NT2/D1 (cell line): ENCODE measurements around the gene KLHL29.
A peak's percentile ranks its signal among the peaks of the same experiment; 100 is the strongest.

ENCODE experiments used
- DNase-seq: peaks from one replicate; pipeline ENCODE4 v3.0.0-alpha.2; 2011; ENCODE audit warnings: low read depth, low spot score
- H3K27me3 ChIP-seq: 2 replicates; pipeline ENCODE4 v1.6.0; 2011; ENCODE audit warnings: mild to moderate bottlenecking; ENCODE audit not compliant: insufficient read length, insufficient read depth
- H3K36me3 ChIP-seq: 2 replicates; pipeline ENCODE4 v1.6.1; 2011; ENCODE audit warnings: mild to moderate bottlenecking, low read length, mixed read lengths; ENCODE audit not compliant: insufficient read depth, insufficient read length
- H3K4me1 ChIP-seq: 2 replicates; pipeline ENCODE4 v1.5.1; 2011; ENCODE audit not compliant: insufficient read depth, insufficient read length
- H3K4me3 ChIP-seq: 2 replicates; pipeline ENCODE4 v1.5.1; 2011; ENCODE audit warnings: low read depth; ENCODE audit not compliant: insufficient read length
- H3K9ac ChIP-seq: 2 replicates; pipeline ENCODE4 v1.6.0; 2011; ENCODE audit warnings: low read depth; ENCODE audit not compliant: insufficient read length
- H3K9me3 ChIP-seq: 2 replicates; pipeline ENCODE4 v1.5.1; 2011; ENCODE audit warnings: mild to moderate bottlenecking, low read length; ENCODE audit not compliant: insufficient read depth
- SUZ12 ChIP-seq: IDR thresholded peaks from 2 replicates; pipeline ENCODE4 v1.6.1; 2011; ENCODE audit not compliant: insufficient read length, insufficient read depth; ENCODE audit errors: extremely low read depth
- YY1 ChIP-seq: IDR thresholded peaks from 2 replicates; pipeline ENCODE4 v1.6.1; 2011; ENCODE audit not compliant: insufficient read length, insufficient read depth
- ZNF274 ChIP-seq: IDR thresholded peaks from 2 replicates; pipeline ENCODE4 v1.6.1; 2011; ENCODE audit warnings: mild to moderate bottlenecking, low read depth, low read length

Gene KLHL29

GRCh38 chr2:23635442-23636340 is 250.7 kb downstream of the KLHL29 start:
- H3K36me3 ChIP-seq, result no peaks in the 10 kb centered on the region
- H3K4me3 ChIP-seq, result no peak overlapping the region
- H3K9ac ChIP-seq, result no peak overlapping the region
- no peaks in the 10 kb centered on the region for H3K27me3 ChIP-seq
- H3K4me1 ChIP-seq, result peaks cover 7% of the 10 kb centered on the region
- TF ChIP-seq SUZ12 (no peak), ZNF274 (no peak), YY1 (no peak)
- no peaks in the 10 kb centered on the region for H3K9me3 ChIP-seq
- no peak for DNase-seq

- H3K9me3 ChIP-seq, result no peaks in the 10 kb centered on the region
- no peak for DNase-seq
- H3K4me1 ChIP-seq, result peaks cover 7% of the 10 kb centered on the region
- H3K9ac ChIP-seq, result no peak overlapping the region
- no peaks in the 10 kb centered on the region for H3K27me3 ChIP-seq
- no peaks in the 10 kb centered on the region for H3K36me3 ChIP-seq
- no peak for TF ChIP-seq YY1
- TF ChIP-seq ZNF274, result no peak
- no peak for TF ChIP-seq SUZ12
- H3K4me3 ChIP-seq, result no peak overlapping the region
Observed at GRCh38 chr2:23636426-23636825, 251.4 kb downstream of the KLHL29 start.

GRCh38 chr2:23637011-23637778 is 252.2 kb downstream of the KLHL29 start:
- H3K9me3 ChIP-seq, result no peaks in the 10 kb centered on the region
- no peak for DNase-seq
- H3K36me3 ChIP-seq, result no peaks in the 10 kb centered on the region
- peak overlapping the region; percentile 51 for H3K9ac ChIP-seq
- peaks cover 7% of the 10 kb centered on the region for H3K4me1 ChIP-seq
- no peak overlapping the region for H3K4me3 ChIP-seq
- no peaks in the 10 kb centered on the region for H3K27me3 ChIP-seq
- TF ChIP-seq YY1 (no peak), SUZ12 (no peak), ZNF274 (no peak)

- no peak for DNase-seq
- no peak overlapping the region for H3K4me3 ChIP-seq
- peaks cover 7% of the 10 kb centered on the region for H3K4me1 ChIP-seq
- no peaks in the 10 kb centered on the region for H3K36me3 ChIP-seq
- H3K9ac ChIP-seq, result no peak overlapping the region
- H3K9me3 ChIP-seq, result no peaks in the 10 kb centered on the region; the same call in 1 of the 2 replicates
- no peak for TF ChIP-seq ZNF274
- TF ChIP-seq SUZ12, result no peak
- H3K27me3 ChIP-seq, result no peaks in the 10 kb centered on the region
Observed at GRCh38 chr2:23639406-23639982, 254.5 kb downstream of the KLHL29 start.

- Histone ChIP-seq H3K27me3 (no peaks in the 10 kb centered on the region), H3K4me3 (no peak overlapping the region), H3K9ac (no peak overlapping the region), H3K9me3 (no peaks in the 10 kb centered on the region; the same call in 1 of the 2 replicates), H3K36me3 (no peaks in the 10 kb centered on the region), H3K4me1 (peaks cover 7% of the 10 kb centered on the region)
- TF ChIP-seq SUZ12 (no peak), ZNF274 (no peak), YY1 (no peak)
- DNase-seq, result no peak
Observed at GRCh38 chr2:23640711-23641110, 255.7 kb downstream of the KLHL29 start.

- peaks cover 2% of the 10 kb centered on the region for H3K4me1 ChIP-seq
- no peaks in the 10 kb centered on the region for H3K27me3 ChIP-seq
- TF ChIP-seq ZNF274 (no peak), YY1 (no peak)
- no peaks in the 10 kb centered on the region; the same call in 1 of the 2 replicates for H3K9me3 ChIP-seq
- no peak for DNase-seq
- no peak overlapping the region for H3K9ac ChIP-seq
- H3K36me3 ChIP-seq, result no peaks in the 10 kb centered on the region
- H3K4me3 ChIP-seq, result no peak overlapping the region
Observed at GRCh38 chr2:23642516-23642915, 257.5 kb downstream of the KLHL29 start.
